Adrenal gland (tissue), 12 donors: ENCODE data around the gene LRRC56. TPM values are rescaled to one million over a fixed set of nuclear protein-coding genes. Genes with fewer than 3 reads are reported as not detected.

Experiments used
- DNase-seq, 7 donors: peaks; one replicate each; pipeline ENCODE4 v3.0.0-alpha.2; 2019 to 2020
- H3K27ac ChIP-seq, 5 donors: fragments of 200-600 bp; sonication (generic) in 4 of 5; 1 replicate in 3 of 5; 2 replicates in 2 of 5; pipeline versions ENCODE4 v1.5.1 to v1.8.0; 2016 to 2020; ENCODE audit warnings: mild to moderate bottlenecking in 1 of 5
- H3K27me3 ChIP-seq: fragments of 200-600 bp; 2 replicates; pipeline ENCODE4 v1.8.0; 2021
- H3K36me3 ChIP-seq, 2 donors: fragments of 200-600 bp; replicated peaks in 1 of 2; 1 replicate in 1 of 2; 2 replicates in 1 of 2; pipeline versions ENCODE4 v1.5.1 to v1.8.0; 2018 to 2022
- H3K4me1 ChIP-seq, 2 donors: fragments of 200-600 bp; replicated peaks in 1 of 2; 1 replicate in 1 of 2; 2 replicates in 1 of 2; pipeline versions ENCODE4 v1.5.1 to v1.8.0; 2018 to 2021
- H3K4me3 ChIP-seq, 4 donors: fragments of 200-600 bp; sonication (generic) in 3 of 4; one replicate each; pipeline ENCODE4 v1.5.1; 2016 to 2018
- H3K9me3 ChIP-seq, 3 donors: fragments of 200-600 bp; sonication (generic) in 1 of 3; replicated peaks in 1 of 3; 1 replicate in 2 of 3; 2 replicates in 1 of 3; pipeline versions ENCODE4 v1.5.1 to v1.8.0; 2016 to 2021
- CTCF ChIP-seq, 6 experiments: fragments of 450-650 bp in 4 of 6; fragments of 200-600 bp in 2 of 6; sonication (generic) in 1 of 6; IDR thresholded peaks; 1 replicate in 5 of 6; 2 replicates in 1 of 6; pipeline versions ENCODE4 v1.5.1 to v1.8.0; 2016 to 2021; ENCODE audit warnings: antibody characterized with exemption in 6 of 6, mild to moderate bottlenecking in 2 of 6, moderate library complexity in 1 of 6
- POLR2A ChIP-seq, 2 donors: fragments of 450-650 bp; IDR thresholded peaks; one replicate each; pipeline ENCODE4 v1.6.1; 2017; ENCODE audit warnings: antibody characterized with exemption in 2 of 2, mild to moderate bottlenecking in 2 of 2, moderate library complexity in 1 of 2
- WGBS, 4 donors: extraction: QIAGEN DNeasy Blood & Tissue Kit in 2 of 4; methylation state at CpG; one replicate each; pipeline versions ENCODE4 v1.1.5 to v1.1.7; 2013 to 2017; 5-methylcytosine and 5-hydroxymethylcytosine counted together
- intact Hi-C, 2 donors: fragments of 100-400 bp; cut with DNase I; formaldehyde crosslinking; loops; one replicate each; pipeline versions ENCODE4 v1.14.1 to v1.15.0; 2022 to 2023
- polyA plus RNA-seq, 3 donors: library from polyadenylated mRNA; stranded (reverse); fragments of 200-250 nt in 2 of 3; fragments of 350-450 nt in 1 of 3; fragmentation: Illumina TruSeq in 1 of 3; extraction: RNeasy Lipid Tissue Mini Kit (QIAGEN cat#74804) in 1 of 3; gene quantifications; one replicate each; pipeline ENCODE4 v1.2.3, GENCODE V29; 2013 to 2014
- total RNA-seq, 9 donors: library from RNA; depleted of rRNA in 4 of 9; stranded (reverse); fragments of >200 nt in 4 of 9; fragments of 120-200 nt in 1 of 9; fragmentation: NEBNext Ultra II Directional in 1 of 9; extraction: Animal tissue kit (Norgen Biotek cat#: 25700) in 1 of 9; gene quantifications; one replicate each; pipeline versions ENCODE4 v1.1.0 to v1.2.4, GENCODE V29; 2013 to 2023
- donor health status: healthy with polysubstance abuse.
- donor health status: Bipolar disorder and iron deficiency.
- donor health status: DM: yes; HTN: yes; CAD: no.
- donor health status: DM: no; HTN: no; CAD: no.
- donor health status: DM: no; HTN: no; CAD: no.
- donor health status: DM: yes; HTN: yes; CAD: no.

LRRC56 gene
- total and polyA plus RNA-seq, 12 donors = 0.32 to 4.3 (median 0.96) TPM; not detected in 2

DNA sequence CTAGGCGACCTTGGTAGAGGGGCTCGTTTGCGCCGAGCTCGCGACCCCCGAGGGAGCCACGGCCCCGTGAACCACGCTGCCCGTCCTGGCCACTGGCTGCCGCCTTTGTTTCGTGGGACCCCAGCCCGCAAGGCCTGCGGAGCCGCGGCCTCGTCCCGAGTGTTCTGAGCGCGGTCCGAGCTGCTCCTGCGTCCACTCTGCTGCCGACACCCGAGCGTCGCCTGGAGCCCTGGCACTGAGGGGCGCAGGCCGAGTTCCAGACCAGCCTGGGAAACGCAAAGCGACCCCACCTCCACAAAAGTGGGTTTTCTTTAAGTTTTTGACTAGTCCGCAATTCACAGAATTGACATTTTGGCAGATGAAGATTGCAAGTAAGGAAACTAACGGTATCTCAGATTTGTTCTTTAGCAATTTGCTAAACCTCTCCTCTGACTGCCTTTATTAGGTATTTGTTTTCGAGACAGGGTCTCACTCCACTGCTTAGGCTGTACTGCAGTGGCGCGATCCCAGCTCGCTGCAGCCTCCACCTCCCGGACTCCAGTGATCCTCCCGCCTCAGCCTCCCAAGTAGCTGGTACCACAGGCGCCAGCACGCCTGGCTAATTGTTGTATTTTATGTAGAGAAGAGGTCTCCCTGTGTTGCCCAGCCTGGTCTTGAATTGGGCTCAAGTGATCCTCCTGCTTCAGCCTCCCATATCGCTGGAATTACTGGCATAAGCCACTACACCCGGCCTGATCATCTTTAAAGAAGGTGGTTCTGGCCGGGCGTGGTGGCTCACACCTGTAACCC, 29.4 kb upstream of the LRRC56 start:
- H3K4me3 ChIP-seq = peak overlapping the region in 2 of 4 donors; percentile 68 to 92
- H3K27ac ChIP-seq = peak overlapping the region in 3 of 5 donors; percentile 99 to 100 (median 100)
- no peak for TF ChIP-seq POLR2A (IDR thresholded peaks at IDR 0.05)
- TF ChIP-seq CTCF (IDR thresholded peaks at IDR 0.05) = no peak
- no peaks in the 10 kb centered on the region for H3K36me3 ChIP-seq
- 40 to 94% (median 66%) methylated on average over 13 to 45 of the region's 45 CpGs for WGBS, 4 donors
- H3K4me1 ChIP-seq = peaks cover 27 to 38% of the 10 kb centered on the region in 2 donors
- peak in 1 of 7 donors; percentile 28 for DNase-seq
- no peaks in the 10 kb centered on the region for H3K27me3 ChIP-seq
- H3K9me3 ChIP-seq = no peaks in the 10 kb centered on the region
- intact Hi-C loops = loop anchor here in 1 of 2 donors (10.0 kb wide), 1 partner anchor 53 kb away; the partner anchor contains the start of gene PTDSS2

GRCh38 chr11:508956-509355, 28.4 kb upstream of the LRRC56 start:
- peak in 1 of 7 donors; percentile 22 for DNase-seq
- Histone ChIP-seq H3K27ac (no peak overlapping the region), H3K36me3 (no peaks in the 10 kb centered on the region), H3K4me3 (no peak overlapping the region), H3K27me3 (no peaks in the 10 kb centered on the region), H3K9me3 (no peaks in the 10 kb centered on the region), H3K4me1 (peaks cover 20 to 28% of the 10 kb centered on the region in 2 donors)
- 82 to 91% (median 85%) methylated on average over 5 of the region's 5 CpGs for WGBS, 4 donors
- TF ChIP-seq POLR2A (IDR thresholded peaks at IDR 0.05) (no peak), CTCF (IDR thresholded peaks at IDR 0.05) (no peak)
- intact Hi-C loops = loop anchor here in 1 of 2 donors (10.0 kb wide), 1 partner anchor 54 kb away; the partner anchor contains the start of gene PTDSS2

GRCh38 chr11:512761-513595, 24.3 kb upstream of the LRRC56 start:
- no peaks in the 10 kb centered on the region for H3K36me3 ChIP-seq
- no peak overlapping the region for H3K4me3 ChIP-seq
- H3K9me3 ChIP-seq = no peaks in the 10 kb centered on the region
- intact Hi-C loops = no loop called here
- peaks cover under 1 to 1% of the 10 kb centered on the region in 2 donors for H3K4me1 ChIP-seq
- no peak for DNase-seq
- TF ChIP-seq CTCF (IDR thresholded peaks at IDR 0.05) (no peak), POLR2A (IDR thresholded peaks at IDR 0.05) (no peak)
- no peak overlapping the region for H3K27ac ChIP-seq
- WGBS, 4 donors = 91 to 94% (median 93%) methylated on average over 29 of the region's 29 CpGs
- H3K27me3 ChIP-seq = no peaks in the 10 kb centered on the region

DNA sequence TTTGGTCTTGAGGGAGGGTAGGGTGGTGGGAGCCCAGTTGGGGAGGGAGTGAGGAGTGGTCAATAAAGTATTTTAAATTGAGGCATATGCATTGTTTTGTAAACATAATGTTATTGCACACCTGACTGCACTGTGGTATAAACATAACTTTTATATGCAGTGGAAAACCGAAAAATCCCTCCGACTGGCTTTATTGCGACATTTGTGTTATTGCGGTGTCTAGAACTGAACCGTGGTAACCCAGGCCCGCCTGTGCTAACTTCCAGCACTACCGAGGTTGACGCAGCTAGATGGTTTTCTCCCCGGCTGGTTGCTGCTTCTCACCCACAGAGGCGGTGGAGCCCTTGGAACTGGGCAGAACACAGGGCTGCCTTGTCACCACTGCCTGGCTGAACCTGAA, 22.7 kb upstream of the LRRC56 start:
- WGBS, 4 donors = 82 to 91% (median 88%) methylated on average over 10 of the region's 10 CpGs
- DNase-seq = no peak
- H3K9me3 ChIP-seq = no peaks in the 10 kb centered on the region
- peaks cover 0 to 3% of the 10 kb centered on the region in 2 donors for H3K4me1 ChIP-seq
- no peak overlapping the region for H3K27ac ChIP-seq
- H3K36me3 ChIP-seq = no peaks in the 10 kb centered on the region
- H3K27me3 ChIP-seq = no peaks in the 10 kb centered on the region
- TF ChIP-seq CTCF (IDR thresholded peaks at IDR 0.05) (no peak), POLR2A (IDR thresholded peaks at IDR 0.05) (no peak)
- intact Hi-C loops = no loop called here
- no peak overlapping the region for H3K4me3 ChIP-seq
